SU-DHL-6 (cell line): ENCODE results near the gene ZNF687.

Source experiments
- CTCF ChIP-seq: fragments of 200-600 bp; sonication (generic); IDR thresholded peaks from one replicate; pipeline ENCODE4 v1.5.1; 2017; ENCODE audit warnings: antibody characterized with exemption, mild to moderate bottlenecking, low read length, moderate library complexity; ENCODE audit not compliant: insufficient read depth, poor library complexity, severe bottlenecking
- EZH2phosphoT487 ChIP-seq: fragments of 200-600 bp; sonication (generic), shearing (Covaris generic); conservative IDR thresholded peaks from 2 replicates; pipeline ENCODE4 v1.6.1; 2018; ENCODE audit warnings: mild to moderate bottlenecking, antibody characterized with exemption, low read length, moderate library complexity, mixed read lengths

- TF ChIP-seq CTCF (no peak), EZH2phosphoT487 (no peak)
Observed at GRCh38 chr1:151292207-151293030, 10.3 kb downstream of the ZNF687 start.
